Ramos (cell line): Measurements from ENCODE around the gene C1orf21.

ENCODE experiments used
- in situ Hi-C: fragments of 300-500 bp; cut with MboI; formaldehyde crosslinking; loops from one replicate; pipeline ENCODE4 v1.14.3; 2022; ENCODE audit warnings: low sequenced_read_pairs; ENCODE audit not compliant: unreplicated experiment

Gene C1orf21

DNA sequence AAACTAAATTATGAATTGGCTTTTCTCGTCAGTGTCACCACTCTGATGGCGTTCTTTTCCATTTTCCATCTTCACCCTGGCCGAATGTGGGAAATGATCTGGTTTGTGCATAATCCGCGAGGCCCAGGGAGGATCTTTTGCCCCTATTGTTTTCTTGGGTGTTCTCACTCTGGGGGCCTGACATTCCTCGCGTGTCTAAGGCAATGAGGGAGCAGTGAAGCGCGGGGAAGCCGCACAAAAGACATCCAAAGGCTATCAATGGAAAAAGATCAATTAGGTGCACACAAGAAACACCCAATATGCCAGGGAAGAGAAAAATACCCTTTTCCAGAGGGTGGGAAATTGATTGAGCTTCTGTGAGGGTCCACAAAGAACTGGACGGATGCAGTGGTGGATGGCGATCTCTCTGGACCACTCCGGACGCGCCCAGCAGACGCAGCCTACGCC lies 941 bp upstream of the C1orf21 start:
- in situ Hi-C loops = no loop called here

DNA sequence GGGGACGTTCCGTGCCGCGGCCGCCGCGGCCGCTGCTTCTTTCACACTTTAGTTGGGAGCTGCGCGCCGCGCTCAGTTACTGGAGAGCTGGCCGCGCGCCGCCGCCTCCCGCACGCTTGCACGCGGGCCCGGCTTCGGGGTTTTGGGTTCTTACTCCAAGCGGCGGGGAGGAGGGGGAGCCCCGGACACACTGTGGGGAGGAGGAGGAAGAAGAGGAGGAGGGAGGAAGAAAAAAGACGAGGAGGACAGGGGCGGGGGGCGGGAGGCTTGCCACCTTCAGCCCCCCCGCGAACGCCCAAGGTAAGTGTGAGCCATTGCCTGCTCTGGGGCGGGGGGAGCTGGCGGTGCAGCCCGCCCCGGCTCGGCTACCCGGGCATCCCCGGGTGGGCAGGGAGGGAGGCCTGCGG lies 243 bp downstream of the C1orf21 start:
- in situ Hi-C loops = no loop called here

DNA sequence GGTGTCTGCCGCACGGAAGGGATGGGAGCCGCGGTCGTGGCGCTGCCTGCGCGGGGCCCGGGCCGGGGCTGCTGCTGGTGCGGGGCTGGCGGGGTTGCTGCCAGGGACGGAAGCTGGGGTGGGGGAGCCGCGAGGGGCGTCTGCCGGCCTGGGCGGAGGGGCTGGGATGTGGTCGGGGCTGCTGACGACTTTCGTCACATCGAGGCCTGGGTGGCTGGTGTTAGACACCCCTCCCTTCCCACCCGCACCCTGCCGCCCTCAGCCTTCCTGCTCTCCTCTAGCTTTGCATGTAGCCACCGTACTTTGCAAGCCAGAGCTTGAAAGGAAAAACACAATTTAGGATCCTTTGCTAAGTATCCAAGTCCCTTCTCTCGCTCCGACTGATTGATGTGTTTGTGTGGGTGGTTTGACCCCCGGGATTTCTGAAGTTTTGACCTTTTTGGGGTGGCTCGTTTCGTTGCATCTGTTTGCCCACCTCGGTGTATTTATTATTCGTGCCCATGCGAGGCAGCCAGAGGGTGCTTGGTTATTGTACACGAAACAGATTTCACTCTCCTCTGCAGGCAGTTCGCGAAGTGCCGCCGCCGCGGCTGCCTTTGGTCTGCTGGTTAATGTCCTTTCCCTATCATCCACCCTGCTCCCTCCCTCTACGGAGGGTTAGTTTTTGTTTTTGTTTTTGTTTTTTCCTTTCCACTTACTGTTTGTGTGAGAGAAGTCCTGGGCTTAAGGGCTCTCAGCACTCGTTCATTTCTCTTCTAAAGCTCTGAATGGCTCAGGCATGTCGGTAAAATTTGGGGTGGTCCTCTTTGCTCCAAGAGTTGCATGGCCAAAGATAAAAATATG lies 868 bp downstream of the C1orf21 start:
- in situ Hi-C loops = no loop called here

DNA sequence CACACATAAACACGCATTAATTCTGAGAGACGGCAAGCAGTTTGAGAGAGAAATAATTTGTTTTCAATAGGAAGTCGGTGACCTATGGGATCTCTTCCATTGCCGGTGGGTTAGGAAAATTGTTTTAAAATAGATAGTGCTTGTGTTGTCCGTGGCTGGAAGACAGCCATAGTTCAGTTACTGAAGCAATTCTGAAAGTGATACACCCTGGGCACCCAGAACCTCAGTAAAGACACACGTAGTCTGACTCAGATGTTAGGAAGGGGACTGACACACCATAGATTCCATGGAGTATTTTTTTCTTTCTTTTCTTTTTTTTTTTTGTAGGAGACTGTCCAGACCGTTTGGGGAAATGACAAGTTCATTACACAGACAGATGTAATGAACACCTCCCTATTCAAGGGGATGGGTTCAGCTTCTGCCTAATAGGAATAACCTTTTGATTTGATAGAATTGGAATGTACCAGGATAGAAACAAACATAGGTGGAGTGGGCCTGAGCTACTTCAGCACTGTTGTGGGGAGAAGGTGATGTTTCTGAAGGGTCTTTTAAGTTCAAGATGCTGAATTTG lies 1.6 kb downstream of the C1orf21 start:
- in situ Hi-C loops = no loop called here

DNA sequence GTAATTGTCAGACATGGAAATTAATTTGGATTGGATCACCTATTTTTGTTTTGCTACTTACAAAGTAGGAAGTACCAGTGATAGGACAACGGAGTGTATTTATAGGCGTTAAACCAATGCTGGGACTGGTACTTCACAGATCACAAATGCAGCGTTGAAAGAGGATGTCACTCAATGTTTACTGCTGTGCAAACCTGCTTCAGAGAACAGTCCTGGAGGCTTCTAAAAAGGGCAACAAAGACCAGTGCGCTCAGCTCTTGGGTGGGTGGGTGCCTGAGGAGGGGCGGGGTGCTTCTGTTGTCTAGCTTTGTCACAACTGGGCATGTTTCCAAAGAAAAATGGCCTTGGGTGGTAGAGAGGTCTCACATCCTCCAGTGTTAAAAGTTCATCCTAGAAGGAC lies 2.1 kb downstream of the C1orf21 start:
- in situ Hi-C loops = no loop called here

DNA sequence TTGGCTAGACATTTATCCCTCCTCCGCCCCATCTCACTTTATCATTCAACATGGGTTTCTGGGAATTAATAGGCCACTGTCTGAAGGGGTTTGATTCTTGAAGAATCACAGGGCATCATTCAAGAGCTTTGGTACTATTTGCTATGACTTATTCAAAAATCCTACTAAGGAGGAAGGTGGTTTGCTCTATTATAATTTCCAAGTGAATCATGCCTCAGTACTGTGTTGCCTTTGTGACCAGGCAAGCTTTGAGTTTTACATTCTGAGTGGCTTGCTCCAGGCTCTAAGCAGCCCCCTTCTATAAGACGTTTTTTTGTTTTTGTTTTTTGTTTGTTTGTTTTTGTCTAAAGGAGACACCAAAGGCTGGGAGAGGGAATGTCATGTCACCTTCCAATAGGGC lies 2.6 kb downstream of the C1orf21 start:
- in situ Hi-C loops = no loop called here

DNA sequence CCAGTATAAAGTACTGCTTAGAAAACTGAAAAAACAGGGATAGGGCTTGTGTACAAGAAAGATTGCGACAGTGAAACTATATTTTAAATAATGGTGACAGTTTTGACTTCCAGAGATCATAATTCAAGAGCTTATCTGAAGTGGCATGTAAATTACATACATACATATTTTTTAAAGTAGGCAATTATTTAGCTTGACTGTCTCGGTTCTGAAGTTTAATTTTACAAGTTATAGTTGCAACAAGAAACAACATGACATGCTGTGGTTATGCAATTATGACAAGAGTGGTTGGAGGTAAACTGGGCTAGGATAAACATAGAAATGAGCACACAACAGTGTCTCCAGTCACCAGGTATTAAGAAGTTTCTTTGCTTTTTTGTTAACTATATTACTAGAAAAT lies 4.1 kb downstream of the C1orf21 start:
- in situ Hi-C loops = no loop called here

DNA sequence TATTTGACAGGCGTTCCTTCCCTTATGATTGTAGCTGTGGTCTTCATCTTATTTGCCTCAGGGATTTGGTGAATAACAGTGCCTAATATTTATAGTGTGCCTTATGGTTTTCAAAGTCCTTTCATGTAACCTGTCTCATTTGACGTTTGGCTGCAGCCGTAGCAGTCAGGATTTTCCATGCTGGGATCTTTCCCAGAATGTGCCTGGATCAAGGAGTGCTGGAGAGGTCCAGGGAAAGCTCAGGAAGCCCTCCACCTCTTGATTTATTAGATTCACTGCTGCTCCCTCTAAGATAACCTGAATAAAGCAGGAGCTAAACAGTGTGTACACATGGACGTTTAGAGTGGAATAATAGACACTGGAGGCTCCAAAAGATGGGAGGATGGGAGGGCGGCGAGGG lies 5.2 kb downstream of the C1orf21 start:
- in situ Hi-C loops = no loop called here

DNA sequence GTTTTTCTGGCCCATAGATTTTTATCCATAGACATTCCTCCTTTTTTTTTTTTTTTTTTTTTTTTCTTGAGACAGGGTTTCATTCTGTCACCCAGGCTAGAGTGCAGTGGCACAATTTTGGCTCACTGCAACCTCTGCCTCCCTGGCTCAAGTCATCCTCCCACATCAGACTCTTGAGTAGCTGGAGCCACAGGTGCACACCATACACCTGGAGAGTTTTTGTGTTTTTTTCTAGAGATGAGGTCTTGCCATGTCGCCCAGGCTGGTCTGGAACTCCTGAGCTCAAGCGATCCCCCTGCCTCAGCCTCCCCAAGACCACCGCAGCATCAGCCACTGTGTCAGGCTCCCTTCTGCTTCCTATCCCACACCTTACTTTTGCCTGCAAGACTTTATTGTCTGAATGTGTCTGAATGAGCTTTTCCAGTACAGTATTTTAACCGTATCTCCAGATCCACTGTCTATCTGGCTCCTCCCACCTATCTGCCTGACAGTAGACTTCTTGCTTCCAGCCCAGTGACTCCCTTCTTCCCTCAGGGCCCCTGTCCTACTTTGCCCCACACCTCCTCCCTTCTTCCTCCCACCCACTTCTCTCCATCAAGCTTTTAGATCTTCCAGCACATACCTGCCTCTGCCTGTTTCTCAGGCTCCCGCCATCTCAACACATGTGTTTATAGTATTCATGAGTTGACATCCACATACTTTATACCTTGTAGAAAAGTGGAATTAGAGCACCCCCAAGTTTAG lies 6.1 kb downstream of the C1orf21 start:
- in situ Hi-C loops = no loop called here

DNA sequence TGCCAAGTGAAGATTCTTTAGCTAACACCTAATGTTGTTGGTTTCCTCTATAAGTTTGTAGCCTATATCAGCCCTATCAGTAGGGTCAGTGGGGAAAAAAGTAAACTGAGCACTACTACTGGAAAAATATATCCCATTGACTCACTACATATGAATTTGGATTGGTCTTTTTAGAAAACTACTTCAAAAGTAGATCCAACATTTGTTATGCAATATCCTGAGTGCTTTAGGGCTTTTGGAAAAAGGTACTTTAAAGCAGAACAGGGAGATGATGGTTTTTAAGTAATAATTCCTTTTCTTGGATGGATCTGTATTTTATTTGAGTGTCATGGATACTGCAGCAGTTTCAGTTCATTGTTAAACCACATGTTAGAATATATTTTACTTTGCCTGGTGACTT lies 7.1 kb downstream of the C1orf21 start:
- in situ Hi-C loops = no loop called here

DNA sequence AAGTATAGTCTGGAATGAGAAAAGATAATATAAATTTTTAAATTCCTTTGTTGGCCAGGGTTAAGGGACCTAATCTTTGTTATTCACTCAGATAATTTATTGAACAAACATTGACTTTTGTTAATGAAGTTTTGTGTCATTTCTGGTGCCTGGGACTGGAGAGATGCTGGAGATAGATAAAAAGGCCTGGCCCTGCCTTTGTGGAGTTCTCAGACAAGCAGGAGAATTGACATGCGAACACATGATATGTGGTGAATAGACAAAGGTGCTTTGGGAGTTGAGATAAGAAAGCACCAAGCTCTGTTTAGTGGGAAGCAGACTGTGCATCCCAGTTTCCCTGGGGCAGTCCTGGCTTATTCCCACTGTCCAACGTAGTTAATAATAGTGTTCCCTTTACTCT lies 8.5 kb downstream of the C1orf21 start:
- in situ Hi-C loops = no loop called here

DNA sequence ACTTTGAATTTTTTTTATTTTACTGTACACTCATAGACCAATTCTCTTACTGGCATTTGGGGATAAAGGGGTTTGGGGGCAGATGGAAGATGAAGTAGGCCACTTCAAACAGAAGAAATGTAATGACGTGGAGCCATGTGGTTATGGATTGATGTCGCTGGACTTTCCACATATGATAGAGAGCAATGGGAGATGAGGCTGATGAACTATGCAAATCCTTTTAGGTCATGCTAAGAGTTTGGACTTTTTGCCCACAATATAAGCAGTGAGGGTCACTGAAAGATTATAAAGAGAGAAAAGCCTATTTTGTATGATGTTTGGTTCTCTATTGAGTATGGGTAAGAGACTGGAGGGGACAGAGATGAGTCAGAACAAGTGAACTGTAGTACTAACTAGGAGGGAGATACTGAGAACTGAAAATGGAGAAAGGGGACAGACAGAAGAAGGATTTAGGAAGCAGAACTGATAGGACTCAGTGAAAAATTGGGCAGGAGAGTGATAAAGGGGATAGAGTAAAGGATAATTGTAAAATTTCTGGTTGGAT lies 9.2 kb downstream of the C1orf21 start:
- in situ Hi-C loops = no loop called here

DNA sequence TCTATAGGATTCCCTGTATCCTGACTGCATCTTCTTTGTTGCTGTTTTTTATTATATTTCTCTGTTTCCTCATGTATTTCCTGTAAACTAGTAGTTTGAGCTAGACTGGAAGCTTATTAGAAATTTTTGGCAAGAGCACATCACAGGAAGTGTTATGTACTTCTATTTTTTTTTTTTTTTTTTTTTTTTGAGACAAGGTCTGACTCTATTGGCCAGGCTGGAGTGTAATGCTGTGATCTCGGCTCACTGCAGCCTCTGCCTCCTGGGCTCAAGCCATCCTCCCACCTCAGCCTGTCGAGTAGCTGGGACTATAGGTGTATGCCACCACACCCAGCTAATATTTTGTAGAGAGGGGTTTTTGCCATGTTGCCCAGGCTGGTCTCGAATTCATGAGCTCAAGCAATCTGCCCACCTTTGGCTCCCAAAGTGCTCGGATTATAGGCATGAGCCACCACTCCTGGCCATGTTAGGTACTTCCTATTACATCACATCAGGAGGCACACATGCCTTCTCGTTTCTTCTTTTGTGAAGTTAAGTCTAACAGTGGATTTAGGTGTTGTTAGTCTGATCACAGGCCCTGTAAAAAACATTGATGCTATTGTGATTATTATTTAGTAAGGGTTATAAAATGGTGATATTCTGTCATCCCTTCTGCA lies 12.5 kb downstream of the C1orf21 start:
- in situ Hi-C loops = no loop called here

DNA sequence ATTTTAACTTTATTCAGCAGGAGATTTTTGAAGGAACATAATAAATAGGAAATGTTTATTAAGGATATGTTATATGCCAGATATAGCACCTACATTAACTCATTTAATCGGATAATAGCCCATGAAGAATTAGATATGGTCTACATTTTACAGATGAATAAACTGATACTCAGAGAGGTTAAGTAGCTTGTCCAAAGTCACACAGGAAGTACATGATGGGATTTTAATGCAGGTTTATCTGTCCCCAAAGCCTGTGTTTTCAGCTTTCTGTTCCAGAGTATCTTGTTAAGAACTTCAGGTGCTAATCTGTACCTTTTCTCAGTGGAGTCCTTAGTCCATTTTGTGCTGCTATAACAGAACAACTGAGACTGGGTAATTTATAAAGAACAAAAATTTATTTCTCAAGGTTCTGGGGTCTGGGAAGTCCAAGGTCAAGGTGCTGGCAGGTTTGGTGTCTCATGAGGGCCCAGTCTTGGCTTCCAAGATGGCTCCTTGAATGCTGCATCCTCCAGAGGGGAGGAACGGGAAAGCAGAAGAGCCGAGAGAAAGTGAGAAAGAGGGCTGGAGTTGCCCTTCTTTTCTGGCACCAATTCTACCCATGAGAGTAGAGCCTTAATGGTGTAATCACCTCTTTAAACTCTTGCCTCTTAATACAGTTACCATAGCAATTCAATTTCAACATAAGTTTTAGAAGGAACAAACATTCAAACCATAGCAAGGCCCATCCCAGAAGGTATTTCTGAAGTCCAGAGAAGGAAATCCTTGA lies 17.3 kb downstream of the C1orf21 start:
- in situ Hi-C loops = no loop called here

DNA sequence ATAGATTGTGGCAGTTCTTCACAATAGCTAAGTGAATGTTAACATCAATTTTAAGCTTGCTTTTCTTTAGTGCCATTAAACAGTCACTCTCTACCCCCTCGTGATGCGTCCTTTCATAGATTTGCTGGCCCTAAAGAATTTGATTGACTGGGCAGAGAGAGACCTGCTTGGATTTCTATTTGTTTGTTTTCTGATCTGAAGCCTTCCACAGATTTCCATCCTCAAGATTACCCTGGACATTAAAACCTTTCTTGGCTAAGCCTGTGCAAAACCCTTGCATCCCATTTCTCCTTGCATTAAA lies 17.8 kb downstream of the C1orf21 start:
- in situ Hi-C loops = no loop called here

DNA sequence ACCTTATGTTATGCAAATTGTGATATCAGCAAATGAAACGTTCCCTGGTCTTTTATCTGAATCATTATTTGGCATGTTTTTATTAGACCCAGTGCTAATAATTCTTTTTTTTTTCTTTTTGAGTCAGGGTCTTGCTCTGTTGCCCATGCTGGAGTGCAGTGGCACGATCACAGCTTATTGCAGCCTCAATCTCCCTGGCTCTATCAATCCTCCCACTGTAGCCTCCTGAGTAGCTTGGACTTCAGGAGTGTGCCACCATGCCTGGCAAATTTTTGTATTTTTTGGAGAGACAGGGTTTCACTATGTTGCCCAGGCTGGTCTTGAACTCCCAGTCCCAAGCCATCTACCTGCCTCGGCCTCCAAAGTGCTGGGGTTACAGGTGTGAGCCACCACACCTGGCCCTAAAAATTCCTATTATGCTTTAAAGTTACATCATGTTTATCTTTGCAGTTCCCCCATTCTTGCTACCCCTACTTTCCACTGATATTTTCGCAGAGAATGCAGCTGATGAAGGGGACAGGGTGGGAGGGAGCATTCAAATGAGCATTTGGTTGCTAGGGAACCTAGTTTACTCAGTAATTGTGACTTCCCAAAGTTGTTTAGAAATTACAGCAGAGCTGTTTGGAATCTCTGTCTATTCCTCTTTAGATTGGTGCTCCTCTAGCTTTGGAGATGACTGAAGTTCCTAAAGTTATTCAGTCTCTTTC lies 18.4 kb downstream of the C1orf21 start:
- in situ Hi-C loops = no loop called here

DNA sequence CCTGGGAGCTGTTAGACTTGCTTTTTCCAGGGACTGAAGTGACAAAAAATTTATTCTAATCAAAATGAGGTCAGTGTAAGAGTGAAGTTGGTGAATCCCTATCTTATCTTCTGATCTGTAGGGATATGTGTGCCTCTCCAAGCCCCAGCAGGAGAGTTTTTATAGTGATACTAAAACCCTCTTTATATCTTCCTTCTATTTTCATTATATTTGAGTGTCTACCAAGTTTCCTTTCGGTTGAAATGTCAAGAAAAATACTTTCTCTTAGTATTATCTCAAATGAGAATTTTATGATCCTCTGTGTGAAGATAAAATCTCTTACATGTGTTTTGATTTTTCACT lies 18.9 kb downstream of the C1orf21 start:
- in situ Hi-C loops = no loop called here

DNA sequence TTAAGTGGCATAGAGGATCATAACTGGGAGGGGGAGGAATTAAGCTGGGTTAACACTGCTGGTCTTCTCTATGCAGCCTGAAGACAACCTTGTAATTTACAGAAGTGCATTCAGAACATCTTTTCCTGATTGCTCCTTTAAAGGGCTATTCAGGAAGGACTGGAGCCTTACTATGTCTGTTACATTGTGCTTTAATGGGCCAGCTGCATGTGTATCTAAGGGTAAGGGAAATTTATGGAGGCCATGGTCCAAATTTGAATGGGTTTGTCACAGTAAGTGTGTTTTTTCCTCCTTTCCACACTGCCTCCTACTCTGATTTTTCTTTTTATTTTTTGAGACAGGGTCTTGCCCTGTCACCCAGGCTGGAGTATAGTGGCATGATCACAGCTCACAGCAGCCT lies 19.6 kb downstream of the C1orf21 start:
- in situ Hi-C loops = no loop called here

DNA sequence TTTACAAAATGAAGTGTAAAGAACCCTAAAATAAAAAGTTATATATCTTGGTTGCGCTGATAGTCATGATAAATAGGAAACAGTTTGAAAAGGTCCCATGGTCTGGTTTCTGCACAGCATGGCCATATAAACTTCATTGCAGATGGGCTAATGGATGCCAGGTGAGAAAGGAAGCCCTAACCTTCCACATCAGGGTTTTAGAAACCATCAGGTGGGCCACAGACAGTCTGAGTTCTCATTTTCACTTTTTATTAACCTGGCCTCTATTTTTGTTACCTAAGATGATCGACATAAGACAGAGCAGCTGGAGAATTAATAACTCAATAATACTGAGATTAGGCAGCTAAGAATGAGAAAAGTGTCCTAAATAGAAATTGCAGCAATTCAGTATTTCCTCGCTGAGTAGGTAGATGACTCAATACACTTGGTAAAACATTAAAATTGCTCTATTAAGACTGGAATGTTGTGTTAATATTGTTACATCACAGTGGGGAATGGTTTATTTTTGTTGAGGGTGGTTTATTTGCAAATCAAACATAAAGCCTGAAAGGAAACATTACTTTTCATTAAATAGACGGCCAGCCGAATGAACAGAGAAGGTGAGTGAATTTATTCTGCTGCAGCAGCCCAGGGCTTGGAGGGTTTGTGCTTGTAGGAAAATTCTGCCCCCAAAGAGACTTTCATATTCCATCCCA lies 21.1 kb downstream of the C1orf21 start:
- in situ Hi-C loops = no loop called here
